Measurements from ENCODE around the gene EIF2B2.
"Not testable (repeated sequence)": the region's sequence is repeated elsewhere in the genome, so short reads cannot be mapped to it uniquely, and the experiment has no call there.

EIF2B2 gene

DNA sequence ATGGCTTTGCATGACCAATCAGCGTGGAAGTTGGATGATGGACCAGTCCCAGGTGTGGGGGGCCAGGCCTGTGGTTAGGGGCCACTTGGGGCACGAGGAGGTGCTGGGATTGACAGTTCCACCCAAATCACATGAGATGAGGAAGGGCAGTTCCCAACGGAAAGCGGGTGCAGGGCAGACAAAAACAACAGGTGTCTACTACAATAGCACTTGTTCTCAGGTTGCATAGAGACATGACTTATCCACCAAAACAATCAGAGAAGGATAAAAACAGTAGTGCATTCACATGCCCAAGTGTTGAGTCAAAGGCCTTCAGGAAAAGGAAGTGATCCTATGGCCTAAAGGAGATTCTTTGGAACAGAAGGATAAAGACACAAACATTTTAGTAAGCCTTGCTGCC lies 14.6 kb upstream of the EIF2B2 start:
- POLR2A ChIA-PET: interaction anchor here (1.3 kb wide), 1 partner anchor 16 kb away, joined by 4 read pairs; no protein-coding TSS in a partner anchor
- CTCF ChIA-PET: no interaction called here
- TF ChIP-seq TARDBP (IDR thresholded peaks at IDR 0.05) (no peak), CTBP1 (IDR thresholded peaks at IDR 0.05; ENCODE audit: borderline replicate concordance) (no peak), SUZ12 (IDR thresholded peaks at IDR 0.05) (no peak), ZNF384 (IDR thresholded peaks at IDR 0.05) (no peak), FOXA1 (IDR thresholded peaks at IDR 0.05) (no peak), FOXK2 (IDR thresholded peaks at IDR 0.05) (no peak), ELF4 (IDR thresholded peaks at IDR 0.05) (no peak), FOXM1 (IDR thresholded peaks at IDR 0.05; ENCODE audit: borderline replicate concordance) (no peak), LEF1 (IDR thresholded peaks at IDR 0.05; ENCODE audit: borderline replicate concordance) (no peak)
- TF ChIP-seq, protein P1, sequence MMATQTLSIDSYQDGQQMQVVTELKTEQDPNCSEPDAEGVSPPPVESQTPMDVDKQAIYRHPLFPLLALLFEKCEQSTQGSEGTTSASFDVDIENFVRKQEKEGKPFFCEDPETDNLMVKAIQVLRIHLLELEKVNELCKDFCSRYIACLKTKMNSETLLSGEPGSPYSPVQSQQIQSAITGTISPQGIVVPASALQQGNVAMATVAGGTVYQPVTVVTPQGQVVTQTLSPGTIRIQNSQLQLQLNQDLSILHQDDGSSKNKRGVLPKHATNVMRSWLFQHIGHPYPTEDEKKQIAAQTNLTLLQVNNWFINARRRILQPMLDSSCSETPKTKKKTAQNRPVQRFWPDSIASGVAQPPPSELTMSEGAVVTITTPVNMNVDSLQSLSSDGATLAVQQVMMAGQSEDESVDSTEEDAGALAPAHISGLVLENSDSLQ (IDR thresholded peaks at IDR 0.05): no peak
- DNase-seq (ENCODE audit: extremely low spot score): no peak

DNA sequence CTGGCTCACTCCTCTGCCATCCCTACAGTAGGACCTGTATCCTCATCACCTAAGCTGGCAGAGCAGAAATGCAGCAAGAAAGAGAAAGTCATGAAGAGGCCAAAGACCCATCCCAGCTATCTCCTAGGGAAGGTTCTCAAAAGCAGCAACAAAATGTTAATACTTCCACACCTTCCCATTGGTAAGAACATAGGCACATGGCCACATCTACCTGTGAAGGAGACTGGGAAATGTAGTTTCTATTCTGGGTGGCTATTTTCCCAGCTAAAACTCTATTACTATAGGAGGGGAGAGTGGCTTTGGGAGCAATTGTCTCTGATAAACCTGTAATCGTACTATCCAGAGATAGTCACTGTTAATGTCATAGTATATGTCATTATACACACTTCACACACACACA lies 13.7 kb upstream of the EIF2B2 start:
- TF ChIP-seq FOXM1 (IDR thresholded peaks at IDR 0.05; ENCODE audit: borderline replicate concordance) (no peak), FOXA1 (IDR thresholded peaks at IDR 0.05) (no peak), SP1 (IDR thresholded peaks at IDR 0.05) (no peak), HDGF (IDR thresholded peaks at IDR 0.05; ENCODE audit: borderline replicate concordance) (no peak), ZNF384 (IDR thresholded peaks at IDR 0.05) (no peak), CTBP1 (IDR thresholded peaks at IDR 0.05; ENCODE audit: borderline replicate concordance) (no peak), SUZ12 (IDR thresholded peaks at IDR 0.05) (no peak), L3MBTL2 (conservative IDR thresholded peaks at IDR 0.05) (no peak), NFRKB (IDR thresholded peaks at IDR 0.05) (no peak)
- TF ChIP-seq, protein P1 (IDR thresholded peaks at IDR 0.05): no peak
- POLR2A ChIA-PET: interaction anchor here (1.3 kb wide), 1 partner anchor 15 kb away, joined by 4 read pairs; no protein-coding TSS in a partner anchor
- DNase-seq (ENCODE audit: extremely low spot score): no peak
- CTCF ChIA-PET: no interaction called here

DNA sequence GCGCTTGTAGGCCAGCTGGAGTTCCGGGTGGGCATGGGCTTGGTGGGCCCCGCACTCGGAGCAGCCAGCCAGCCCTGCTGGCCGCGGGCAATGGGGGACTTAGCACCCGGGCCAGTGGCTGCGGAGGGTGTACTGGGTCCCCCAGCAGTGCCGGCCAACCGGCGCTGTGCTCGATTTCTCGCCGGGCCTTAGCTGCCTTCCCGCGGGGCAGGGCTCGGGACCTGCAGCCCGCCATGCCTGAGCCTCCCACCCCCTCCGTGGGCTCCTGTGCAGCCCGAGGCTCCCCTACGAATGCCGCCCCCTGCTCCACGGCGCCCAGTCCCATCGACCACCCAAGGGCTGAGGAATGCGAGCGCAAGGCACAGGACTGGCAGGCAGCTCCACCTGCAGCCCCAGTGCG lies 8.5 kb upstream of the EIF2B2 start:
- POLR2A ChIA-PET; CTCF ChIA-PET; DNase-seq (ENCODE audit: extremely low spot score): not testable (repeated sequence)

DNA sequence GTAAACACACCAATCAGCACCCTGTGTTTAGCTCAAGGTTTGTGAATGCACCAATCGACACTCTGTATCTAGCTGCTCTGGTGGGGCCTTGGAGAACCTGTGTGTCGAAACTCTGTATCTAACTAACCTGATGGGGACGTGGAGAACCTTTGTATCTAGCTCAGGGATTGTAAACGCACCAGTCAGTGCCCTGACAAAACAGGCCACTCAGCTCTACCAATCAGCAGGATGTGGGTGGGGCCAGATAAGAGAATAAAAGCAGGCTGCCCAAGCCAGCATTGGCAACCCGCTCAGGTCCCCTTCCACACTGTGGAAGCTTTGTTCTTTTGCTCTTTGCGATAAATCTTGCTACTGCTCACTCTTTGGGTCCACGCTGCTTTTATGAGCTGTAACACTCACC lies 6.9 kb upstream of the EIF2B2 start:
- DNase-seq (ENCODE audit: extremely low spot score); POLR2A ChIA-PET; CTCF ChIA-PET: not testable (repeated sequence)

DNA sequence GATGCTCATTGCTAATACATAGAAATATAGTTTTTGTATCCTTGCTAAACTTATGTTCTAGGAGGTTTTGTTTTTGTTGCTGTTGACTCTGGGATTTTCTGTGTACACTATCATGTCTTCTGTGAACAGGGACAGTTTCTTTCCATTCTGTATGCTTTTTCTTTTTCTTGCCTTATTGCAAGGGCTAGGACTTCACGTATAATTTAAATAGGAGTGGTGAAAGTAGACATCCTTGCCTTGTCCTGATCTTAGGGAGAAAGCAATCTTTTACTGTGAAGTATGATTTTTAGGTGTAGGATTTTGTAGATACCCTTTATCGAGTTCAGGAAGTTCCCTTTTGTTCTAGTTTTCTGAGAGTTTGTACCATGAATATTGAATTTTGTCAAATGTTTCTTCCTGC lies 1.5 kb upstream of the EIF2B2 start:
- DNase-seq (ENCODE audit: extremely low spot score): no peak
- TF ChIP-seq SP1 (IDR thresholded peaks at IDR 0.05) (no peak), TARDBP (IDR thresholded peaks at IDR 0.05) (no peak), NFRKB (IDR thresholded peaks at IDR 0.05) (no peak), FOXA1 (IDR thresholded peaks at IDR 0.05) (no peak), ELF4 (IDR thresholded peaks at IDR 0.05) (no peak), ARNT (IDR thresholded peaks at IDR 0.05) (no peak), SUZ12 (IDR thresholded peaks at IDR 0.05) (no peak), ZNF384 (IDR thresholded peaks at IDR 0.05) (no peak), BHLHE40 (IDR thresholded peaks at IDR 0.05; ENCODE audit: borderline replicate concordance) (no peak), LEF1 (IDR thresholded peaks at IDR 0.05; ENCODE audit: borderline replicate concordance) (no peak), L3MBTL2 (conservative IDR thresholded peaks at IDR 0.05) (no peak), HDGF (IDR thresholded peaks at IDR 0.05; ENCODE audit: borderline replicate concordance) (no peak), FOXK2 (IDR thresholded peaks at IDR 0.05) (no peak), CTBP1 (IDR thresholded peaks at IDR 0.05; ENCODE audit: borderline replicate concordance) (no peak), FOXM1 (IDR thresholded peaks at IDR 0.05; ENCODE audit: borderline replicate concordance) (no peak)
- TF ChIP-seq, protein P1 (IDR thresholded peaks at IDR 0.05): no peak
- ChIA-PET CTCF (interaction anchor here (1.3 kb wide), 1 partner anchor 56 kb away, joined by 4 read pairs; no protein-coding TSS in a partner anchor), POLR2A (no interaction called here)

DNA sequence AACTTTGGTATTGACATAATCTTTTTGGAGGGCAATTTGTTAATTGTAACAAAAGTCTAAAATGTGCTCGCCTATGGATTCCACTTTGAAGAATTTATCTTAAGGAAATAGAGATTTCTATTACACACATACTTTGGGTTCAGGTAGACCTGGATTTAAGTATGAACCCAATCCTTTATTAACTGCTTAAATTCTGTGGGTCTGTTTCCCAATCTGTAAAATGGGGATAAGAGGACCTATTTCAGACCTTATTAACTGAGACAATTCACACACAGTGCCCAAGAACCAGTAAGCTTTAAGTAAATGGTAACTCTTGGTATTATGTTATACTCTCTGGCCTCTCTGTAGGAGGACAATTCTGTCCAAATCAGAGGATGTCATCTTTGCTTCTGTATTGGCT lies 822 bp upstream of the EIF2B2 start:
- ChIA-PET CTCF (interaction anchor here (0.6 to 1.3 kb wide), 3 partner anchors 22 to 57 kb away, joined by 3 to 4 read pairs (median 3); no protein-coding TSS in a partner anchor), POLR2A (interaction anchor here (0.9 to 2.0 kb wide), 4 partner anchors 19 to 82 kb away, joined by 3 to 11 read pairs (median 6); no protein-coding TSS in a partner anchor)

More for the DNA sequence above, 822 bp upstream of the EIF2B2 start:
- DNase-seq (ENCODE audit: extremely low spot score): no peak
- no peak for TF ChIP-seq SP1 (IDR thresholded peaks at IDR 0.05)
- TF ChIP-seq FOXM1 (IDR thresholded peaks at IDR 0.05; ENCODE audit: borderline replicate concordance): no peak
- TF ChIP-seq L3MBTL2 (conservative IDR thresholded peaks at IDR 0.05): no peak
- no peak for TF ChIP-seq TARDBP (IDR thresholded peaks at IDR 0.05)
- no peak for TF ChIP-seq HDGF (IDR thresholded peaks at IDR 0.05; ENCODE audit: borderline replicate concordance)
- TF ChIP-seq ELF4 (IDR thresholded peaks at IDR 0.05): no peak
- no peak for TF ChIP-seq NFRKB (IDR thresholded peaks at IDR 0.05)
- TF ChIP-seq BHLHE40 (IDR thresholded peaks at IDR 0.05; ENCODE audit: borderline replicate concordance): no peak
- TF ChIP-seq FOXK2 (IDR thresholded peaks at IDR 0.05): no peak
- no peak for TF ChIP-seq SUZ12 (IDR thresholded peaks at IDR 0.05)
